ENCODE results near the gene MUTYH.
A peak's percentile ranks its signal among the peaks of the same experiment; 100 is the strongest.
"Not testable (repeated sequence)": the region's sequence is repeated elsewhere in the genome, so short reads cannot be mapped to it uniquely, and the experiment has no call there.

Gene MUTYH

GRCh38 chr1:45321444-45321843 is 18.8 kb downstream of the MUTYH start:
- no peak for DNase-seq (ENCODE audit: low read depth in 3 of 3)

GRCh38 chr1:45319761-45320160 is 20.5 kb downstream of the MUTYH start:
- no peak for DNase-seq (ENCODE audit: low read depth in 3 of 3)

- DNase-seq (ENCODE audit: low read depth in 3 of 3): no peak
These were observed 23.1 kb downstream of the MUTYH start for GRCh38 chr1:45317166-45317565.

GRCh38 chr1:45314266-45314665 is 26.0 kb downstream of the MUTYH start:
- DNase-seq (ENCODE audit: low read depth in 3 of 3): no peak

- DNase-seq (ENCODE audit: low read depth in 3 of 3): no peak
These were observed 33.3 kb downstream of the MUTYH start for GRCh38 chr1:45306905-45307304.

GRCh38 chr1:45306319-45306718 is 33.9 kb downstream of the MUTYH start:
- peak in 1 of 3 donors; percentile 53 for DNase-seq (ENCODE audit: low read depth in 3 of 3)

- DNase-seq (ENCODE audit: low read depth in 3 of 3): no peak
These were observed 35.0 kb downstream of the MUTYH start for GRCh38 chr1:45305231-45305630.

- DNase-seq (ENCODE audit: low read depth in 3 of 3): no peak
These were observed 35.7 kb downstream of the MUTYH start for GRCh38 chr1:45304311-45305081.

GRCh38 chr1:45303520-45304310 is 36.5 kb downstream of the MUTYH start:
- peak; percentile 98 to 99 (median 98) for DNase-seq (ENCODE audit: low read depth in 3 of 3)

- DNase-seq (ENCODE audit: low read depth in 3 of 3): no peak
These were observed 37.6 kb downstream of the MUTYH start for GRCh38 chr1:45302505-45303150.

GRCh38 chr1:45300669-45300997 is 39.6 kb downstream of the MUTYH start:
- no peak for DNase-seq (ENCODE audit: low read depth in 3 of 3)

- no peak for DNase-seq (ENCODE audit: low read depth in 3 of 3)
These were observed 40.1 kb downstream of the MUTYH start for GRCh38 chr1:45299981-45300668.

GRCh38 chr1:45299296-45299695 is 40.9 kb downstream of the MUTYH start:
- DNase-seq (ENCODE audit: low read depth in 3 of 3): no peak

GRCh38 chr1:45297666-45298356 is 42.4 kb downstream of the MUTYH start:
- no peak for DNase-seq (ENCODE audit: low read depth in 3 of 3)

- no peak for DNase-seq (ENCODE audit: low read depth in 3 of 3)
These were observed 48.5 kb downstream of the MUTYH start for GRCh38 chr1:45291716-45292115.

- DNase-seq (ENCODE audit: low read depth in 3 of 3): not testable (repeated sequence)
These were observed 49.2 kb downstream of the MUTYH start for GRCh38 chr1:45291002-45291401.

GRCh38 chr1:45286521-45286920 is 53.7 kb downstream of the MUTYH start:
- DNase-seq (ENCODE audit: low read depth in 3 of 3): not testable (repeated sequence)

- DNase-seq (ENCODE audit: low read depth in 3 of 3): not testable (repeated sequence)
These were observed 55.4 kb downstream of the MUTYH start for GRCh38 chr1:45284858-45285257.

GRCh38 chr1:45282351-45282750 is 57.9 kb downstream of the MUTYH start:
- no peak for DNase-seq (ENCODE audit: low read depth in 3 of 3)

Data from stimulated activated CD4-positive, alpha-beta T cell treated with anti-CD3 and anti-CD28 coated beads, TNF-alpha, amount 100 ng/mL, for 48 hours (primary cell).